Measurements from ENCODE around the gene CACNA2D3. TPM values are rescaled to one million over a fixed set of nuclear protein-coding genes. Genes with fewer than 3 reads are reported as not detected.

Gene CACNA2D3
- total and polyA plus RNA-seq, 4 donors, result 0.06 to 0.37 (median 0.08) TPM; not detected in 1

- Histone ChIP-seq H3K4me1 (ENCODE audit: control insufficient read depth in 4 of 4, insufficient read depth in 4 of 4, low read length in 3 of 4) (no peaks in the 10 kb centered on the region), H3K9ac (ENCODE audit: low read depth in 1 of 2, low read length in 2 of 2) (no peak overlapping the region), H3K36me3 (ENCODE audit: control insufficient read depth in 4 of 4, insufficient read depth in 3 of 4, low read depth in 1 of 4, low read length in 3 of 4) (no peaks in the 10 kb centered on the region), H3K27me3 (ENCODE audit: control insufficient read depth in 4 of 4, insufficient read depth in 4 of 4, low read length in 3 of 4) (peaks cover 0 to 3% (median 0%) of the 10 kb centered on the region in 4 donors), H3K27ac (ENCODE audit: low read depth in 1 of 2, low read length in 2 of 2) (no peak overlapping the region), H3K4me3 (ENCODE audit: low read depth in 1 of 3, low read length in 3 of 3) (no peak overlapping the region), H3K9me3 (ENCODE audit: control insufficient read depth in 4 of 4, low read length in 3 of 4) (no peaks in the 10 kb centered on the region)
- DNase-seq (ENCODE audit: low spot score), result no peak
- WGBS, result 90% methylated on average over 2 of the region's 2 CpGs
- TF ChIP-seq FOXA1 (IDR thresholded peaks at IDR 0.05) (no peak), EGR1 (IDR thresholded peaks at IDR 0.05; ENCODE audit: low read depth in 2 of 2) (no peak)
These were observed 286.0 kb downstream of the CACNA2D3 start for GRCh38 chr3:54408328-54408727.

GRCh38 chr3:54421943-54422342 lies 299.6 kb downstream of the CACNA2D3 start:
- no peaks in the 10 kb centered on the region for H3K36me3 ChIP-seq (ENCODE audit: control insufficient read depth in 4 of 4, insufficient read depth in 3 of 4, low read depth in 1 of 4, low read length in 3 of 4)
- peaks cover 0 to 3% (median 1%) of the 10 kb centered on the region in 4 donors for H3K27me3 ChIP-seq (ENCODE audit: control insufficient read depth in 4 of 4, insufficient read depth in 4 of 4, low read length in 3 of 4)
- no peak overlapping the region for H3K27ac ChIP-seq (ENCODE audit: low read depth in 1 of 2, low read length in 2 of 2)
- no peak for DNase-seq (ENCODE audit: low spot score)
- no peaks in the 10 kb centered on the region for H3K4me1 ChIP-seq (ENCODE audit: control insufficient read depth in 4 of 4, insufficient read depth in 4 of 4, low read length in 3 of 4)
- no peaks in the 10 kb centered on the region for H3K9me3 ChIP-seq (ENCODE audit: control insufficient read depth in 4 of 4, low read length in 3 of 4)
- TF ChIP-seq NR2F2 (IDR thresholded peaks at IDR 0.05) (no peak), EGR1 (IDR thresholded peaks at IDR 0.05; ENCODE audit: low read depth in 2 of 2) (no peak), SP1 (IDR thresholded peaks at IDR 0.05) (no peak), YY1 (IDR thresholded peaks at IDR 0.05) (no peak), MAX (IDR thresholded peaks at IDR 0.05) (no peak), RAD21 (IDR thresholded peaks at IDR 0.05) (no peak), GABPA (IDR thresholded peaks at IDR 0.05 in 1 of 2, conservative IDR thresholded peaks at IDR 0.05 in 1 of 2) (no peak), HNF4G (IDR thresholded peaks at IDR 0.05) (no peak), FOXA2 (IDR thresholded peaks at IDR 0.05) (no peak), FOXA1 (IDR thresholded peaks at IDR 0.05) (no peak), RXRA (IDR thresholded peaks at IDR 0.05) (no peak), TAF1 (conservative IDR thresholded peaks at IDR 0.05) (no peak), HNF4A (conservative IDR thresholded peaks at IDR 0.05) (no peak), JUND (IDR thresholded peaks at IDR 0.05) (no peak)
- TF ChIP-seq, protein P1, sequence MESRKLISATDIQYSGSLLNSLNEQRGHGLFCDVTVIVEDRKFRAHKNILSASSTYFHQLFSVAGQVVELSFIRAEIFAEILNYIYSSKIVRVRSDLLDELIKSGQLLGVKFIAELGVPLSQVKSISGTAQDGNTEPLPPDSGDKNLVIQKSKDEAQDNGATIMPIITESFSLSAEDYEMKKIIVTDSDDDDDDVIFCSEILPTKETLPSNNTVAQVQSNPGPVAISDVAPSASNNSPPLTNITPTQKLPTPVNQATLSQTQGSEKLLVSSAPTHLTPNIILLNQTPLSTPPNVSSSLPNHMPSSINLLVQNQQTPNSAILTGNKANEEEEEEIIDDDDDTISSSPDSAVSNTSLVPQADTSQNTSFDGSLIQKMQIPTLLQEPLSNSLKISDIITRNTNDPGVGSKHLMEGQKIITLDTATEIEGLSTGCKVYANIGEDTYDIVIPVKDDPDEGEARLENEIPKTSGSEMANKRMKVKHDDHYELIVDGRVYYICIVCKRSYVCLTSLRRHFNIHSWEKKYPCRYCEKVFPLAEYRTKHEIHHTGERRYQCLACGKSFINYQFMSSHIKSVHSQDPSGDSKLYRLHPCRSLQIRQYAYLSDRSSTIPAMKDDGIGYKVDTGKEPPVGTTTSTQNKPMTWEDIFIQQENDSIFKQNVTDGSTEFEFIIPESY (IDR thresholded peaks at IDR 0.05), result no peak
- TF ChIP-seq, protein P2, sequence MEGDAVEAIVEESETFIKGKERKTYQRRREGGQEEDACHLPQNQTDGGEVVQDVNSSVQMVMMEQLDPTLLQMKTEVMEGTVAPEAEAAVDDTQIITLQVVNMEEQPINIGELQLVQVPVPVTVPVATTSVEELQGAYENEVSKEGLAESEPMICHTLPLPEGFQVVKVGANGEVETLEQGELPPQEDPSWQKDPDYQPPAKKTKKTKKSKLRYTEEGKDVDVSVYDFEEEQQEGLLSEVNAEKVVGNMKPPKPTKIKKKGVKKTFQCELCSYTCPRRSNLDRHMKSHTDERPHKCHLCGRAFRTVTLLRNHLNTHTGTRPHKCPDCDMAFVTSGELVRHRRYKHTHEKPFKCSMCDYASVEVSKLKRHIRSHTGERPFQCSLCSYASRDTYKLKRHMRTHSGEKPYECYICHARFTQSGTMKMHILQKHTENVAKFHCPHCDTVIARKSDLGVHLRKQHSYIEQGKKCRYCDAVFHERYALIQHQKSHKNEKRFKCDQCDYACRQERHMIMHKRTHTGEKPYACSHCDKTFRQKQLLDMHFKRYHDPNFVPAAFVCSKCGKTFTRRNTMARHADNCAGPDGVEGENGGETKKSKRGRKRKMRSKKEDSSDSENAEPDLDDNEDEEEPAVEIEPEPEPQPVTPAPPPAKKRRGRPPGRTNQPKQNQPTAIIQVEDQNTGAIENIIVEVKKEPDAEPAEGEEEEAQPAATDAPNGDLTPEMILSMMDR (IDR thresholded peaks at IDR 0.05; ENCODE audit: low read depth, low read length, missing input control), result no peak
- TF ChIP-seq, protein P3, sequence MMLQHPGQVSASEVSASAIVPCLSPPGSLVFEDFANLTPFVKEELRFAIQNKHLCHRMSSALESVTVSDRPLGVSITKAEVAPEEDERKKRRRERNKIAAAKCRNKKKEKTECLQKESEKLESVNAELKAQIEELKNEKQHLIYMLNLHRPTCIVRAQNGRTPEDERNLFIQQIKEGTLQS (IDR thresholded peaks at IDR 0.05), result no peak
- TF ChIP-seq, protein P4, sequence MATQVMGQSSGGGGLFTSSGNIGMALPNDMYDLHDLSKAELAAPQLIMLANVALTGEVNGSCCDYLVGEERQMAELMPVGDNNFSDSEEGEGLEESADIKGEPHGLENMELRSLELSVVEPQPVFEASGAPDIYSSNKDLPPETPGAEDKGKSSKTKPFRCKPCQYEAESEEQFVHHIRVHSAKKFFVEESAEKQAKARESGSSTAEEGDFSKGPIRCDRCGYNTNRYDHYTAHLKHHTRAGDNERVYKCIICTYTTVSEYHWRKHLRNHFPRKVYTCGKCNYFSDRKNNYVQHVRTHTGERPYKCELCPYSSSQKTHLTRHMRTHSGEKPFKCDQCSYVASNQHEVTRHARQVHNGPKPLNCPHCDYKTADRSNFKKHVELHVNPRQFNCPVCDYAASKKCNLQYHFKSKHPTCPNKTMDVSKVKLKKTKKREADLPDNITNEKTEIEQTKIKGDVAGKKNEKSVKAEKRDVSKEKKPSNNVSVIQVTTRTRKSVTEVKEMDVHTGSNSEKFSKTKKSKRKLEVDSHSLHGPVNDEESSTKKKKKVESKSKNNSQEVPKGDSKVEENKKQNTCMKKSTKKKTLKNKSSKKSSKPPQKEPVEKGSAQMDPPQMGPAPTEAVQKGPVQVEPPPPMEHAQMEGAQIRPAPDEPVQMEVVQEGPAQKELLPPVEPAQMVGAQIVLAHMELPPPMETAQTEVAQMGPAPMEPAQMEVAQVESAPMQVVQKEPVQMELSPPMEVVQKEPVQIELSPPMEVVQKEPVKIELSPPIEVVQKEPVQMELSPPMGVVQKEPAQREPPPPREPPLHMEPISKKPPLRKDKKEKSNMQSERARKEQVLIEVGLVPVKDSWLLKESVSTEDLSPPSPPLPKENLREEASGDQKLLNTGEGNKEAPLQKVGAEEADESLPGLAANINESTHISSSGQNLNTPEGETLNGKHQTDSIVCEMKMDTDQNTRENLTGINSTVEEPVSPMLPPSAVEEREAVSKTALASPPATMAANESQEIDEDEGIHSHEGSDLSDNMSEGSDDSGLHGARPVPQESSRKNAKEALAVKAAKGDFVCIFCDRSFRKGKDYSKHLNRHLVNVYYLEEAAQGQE (IDR thresholded peaks at IDR 0.05), result no peak
- no peak overlapping the region for H3K9ac ChIP-seq (ENCODE audit: low read depth in 1 of 2, low read length in 2 of 2)
- WGBS, result 85% methylated on average over 5 of the region's 5 CpGs
- no peak overlapping the region for H3K4me3 ChIP-seq (ENCODE audit: low read depth in 1 of 3, low read length in 3 of 3)
